Loucy (cell line): ENCODE results near the gene DUSP22.

Experiments
- H2AFZ ChIP-seq: fragments of 200-600 bp; sonication (generic); 2 replicates; pipeline ENCODE4 v1.6.0; 2016; ENCODE audit warnings: antibody characterized with exemption, mild to moderate bottlenecking, low read length, moderate library complexity
- H3F3A ChIP-seq: fragments of 200-600 bp; 2 replicates; pipeline ENCODE4 v1.6.0; 2016; ENCODE audit warnings: antibody characterized with exemption, low read depth, mild to moderate bottlenecking
- H3K27me3 ChIP-seq: fragments of 200-600 bp; sonication (generic); 2 replicates; pipeline ENCODE4 v1.6.1; 2014; ENCODE audit warnings: low read length, mild to moderate bottlenecking; ENCODE audit not compliant: insufficient read depth, poor library complexity, severe bottlenecking
- H3K36me3 ChIP-seq: fragments of 200-600 bp; sonication (generic); 2 replicates; pipeline ENCODE4 v1.6.1; 2016; ENCODE audit warnings: low read length; ENCODE audit not compliant: insufficient read depth
- H3K4me1 ChIP-seq: fragments of 200-600 bp; sonication (generic); 2 replicates; pipeline ENCODE4 v1.5.1; 2014; ENCODE audit warnings: low read length, mild to moderate bottlenecking; ENCODE audit not compliant: insufficient read depth, poor library complexity, severe bottlenecking
- H3K4me2 ChIP-seq: fragments of 200-600 bp; sonication (generic); 2 replicates; pipeline ENCODE4 v1.6.0; 2014; ENCODE audit warnings: antibody characterized with exemption, low read length, low read depth, mild to moderate bottlenecking; ENCODE audit not compliant: poor library complexity, severe bottlenecking
- H3K4me3 ChIP-seq: fragments of 200-600 bp; sonication (generic); 2 replicates; pipeline ENCODE4 v1.5.1; 2014; ENCODE audit warnings: low read length, mild to moderate bottlenecking, mixed read lengths; ENCODE audit not compliant: poor library complexity, severe bottlenecking
- H3K79me2 ChIP-seq: fragments of 200-600 bp; sonication (generic); 2 replicates; pipeline ENCODE4 v1.6.1; 2014; ENCODE audit warnings: low read length; ENCODE audit not compliant: insufficient read depth
- H3K9ac ChIP-seq: fragments of 200-600 bp; sonication (generic); 2 replicates; pipeline ENCODE4 v1.6.0; 2014; ENCODE audit warnings: mild to moderate bottlenecking, low read depth, low read length, moderate library complexity; ENCODE audit not compliant: poor library complexity, severe bottlenecking
- H3K9me2 ChIP-seq: fragments of 200-600 bp; sonication (generic); replicated peaks from 2 replicates; pipeline ENCODE4 v1.6.1; 2016; ENCODE audit warnings: low read depth, low read length, mixed read lengths
- H3K9me3 ChIP-seq: fragments of 200-600 bp; sonication (generic); 2 replicates; pipeline ENCODE4 v1.6.1; 2014; ENCODE audit warnings: mild to moderate bottlenecking, antibody characterized with exemption, low read length, low read depth; ENCODE audit not compliant: insufficient read depth
- H4K20me1 ChIP-seq: fragments of 200-600 bp; sonication (generic); 2 replicates; pipeline ENCODE4 v1.6.0; 2014; ENCODE audit warnings: antibody characterized with exemption, low read length, mild to moderate bottlenecking; ENCODE audit not compliant: insufficient read depth, poor library complexity, severe bottlenecking
- EZH2phosphoT487 ChIP-seq: fragments of 200-600 bp; IDR thresholded peaks from 2 replicates; pipeline ENCODE4 v1.6.1; 2018; ENCODE audit warnings: antibody characterized with exemption, mild to moderate bottlenecking, moderate library complexity, borderline replicate concordance
- TF ChIP-seq, protein P1 (sequence below): fragments of 200-600 bp; sonication (generic); conservative IDR thresholded peaks from 2 replicates; pipeline ENCODE4 v1.5.1; 2014; ENCODE audit warnings: mild to moderate bottlenecking, antibody characterized with exemption, low read length

Gene DUSP22

DNA sequence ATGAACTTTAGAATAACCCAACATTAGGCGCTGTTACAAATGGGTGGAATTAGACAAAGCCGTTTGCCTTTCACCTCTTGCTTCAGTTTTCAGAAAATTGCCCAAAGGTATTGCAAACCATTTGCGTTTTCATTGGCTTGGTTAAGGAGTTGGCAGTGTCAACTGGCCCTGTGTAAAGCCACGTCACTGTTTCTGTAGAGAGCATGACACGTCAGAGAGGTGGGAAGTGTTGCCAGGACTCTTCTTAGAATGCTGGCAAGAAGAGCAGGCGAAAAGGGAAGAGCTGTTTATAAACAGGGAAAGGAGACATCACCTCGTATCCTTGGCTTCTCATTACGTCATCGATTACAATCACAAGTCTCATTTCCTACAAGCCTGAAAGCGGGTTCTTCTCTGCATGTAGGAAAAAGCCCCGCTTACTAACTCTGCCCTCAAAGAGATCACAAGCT, 95.0 kb downstream of the DUSP22 start:
- no peaks in the 10 kb centered on the region for H3F3A ChIP-seq
- TF ChIP-seq EZH2phosphoT487 = no peak
- TF ChIP-seq, protein P1, sequence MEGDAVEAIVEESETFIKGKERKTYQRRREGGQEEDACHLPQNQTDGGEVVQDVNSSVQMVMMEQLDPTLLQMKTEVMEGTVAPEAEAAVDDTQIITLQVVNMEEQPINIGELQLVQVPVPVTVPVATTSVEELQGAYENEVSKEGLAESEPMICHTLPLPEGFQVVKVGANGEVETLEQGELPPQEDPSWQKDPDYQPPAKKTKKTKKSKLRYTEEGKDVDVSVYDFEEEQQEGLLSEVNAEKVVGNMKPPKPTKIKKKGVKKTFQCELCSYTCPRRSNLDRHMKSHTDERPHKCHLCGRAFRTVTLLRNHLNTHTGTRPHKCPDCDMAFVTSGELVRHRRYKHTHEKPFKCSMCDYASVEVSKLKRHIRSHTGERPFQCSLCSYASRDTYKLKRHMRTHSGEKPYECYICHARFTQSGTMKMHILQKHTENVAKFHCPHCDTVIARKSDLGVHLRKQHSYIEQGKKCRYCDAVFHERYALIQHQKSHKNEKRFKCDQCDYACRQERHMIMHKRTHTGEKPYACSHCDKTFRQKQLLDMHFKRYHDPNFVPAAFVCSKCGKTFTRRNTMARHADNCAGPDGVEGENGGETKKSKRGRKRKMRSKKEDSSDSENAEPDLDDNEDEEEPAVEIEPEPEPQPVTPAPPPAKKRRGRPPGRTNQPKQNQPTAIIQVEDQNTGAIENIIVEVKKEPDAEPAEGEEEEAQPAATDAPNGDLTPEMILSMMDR = no peak
- H3K4me1 ChIP-seq = peaks cover 7% of the 10 kb centered on the region
- H3K36me3 ChIP-seq = no peaks in the 10 kb centered on the region
- no peaks in the 10 kb centered on the region for H3K9me2 ChIP-seq
- H2AFZ ChIP-seq = no peak overlapping the region
- no peak overlapping the region for H3K9ac ChIP-seq
- H3K4me3 ChIP-seq = no peak overlapping the region
- H4K20me1 ChIP-seq = no peaks in the 10 kb centered on the region
- no peaks in the 10 kb centered on the region for H3K9me3 ChIP-seq
- no peaks in the 10 kb centered on the region for H3K27me3 ChIP-seq
- no peak overlapping the region for H3K4me2 ChIP-seq
- no peaks in the 10 kb centered on the region for H3K79me2 ChIP-seq

DNA sequence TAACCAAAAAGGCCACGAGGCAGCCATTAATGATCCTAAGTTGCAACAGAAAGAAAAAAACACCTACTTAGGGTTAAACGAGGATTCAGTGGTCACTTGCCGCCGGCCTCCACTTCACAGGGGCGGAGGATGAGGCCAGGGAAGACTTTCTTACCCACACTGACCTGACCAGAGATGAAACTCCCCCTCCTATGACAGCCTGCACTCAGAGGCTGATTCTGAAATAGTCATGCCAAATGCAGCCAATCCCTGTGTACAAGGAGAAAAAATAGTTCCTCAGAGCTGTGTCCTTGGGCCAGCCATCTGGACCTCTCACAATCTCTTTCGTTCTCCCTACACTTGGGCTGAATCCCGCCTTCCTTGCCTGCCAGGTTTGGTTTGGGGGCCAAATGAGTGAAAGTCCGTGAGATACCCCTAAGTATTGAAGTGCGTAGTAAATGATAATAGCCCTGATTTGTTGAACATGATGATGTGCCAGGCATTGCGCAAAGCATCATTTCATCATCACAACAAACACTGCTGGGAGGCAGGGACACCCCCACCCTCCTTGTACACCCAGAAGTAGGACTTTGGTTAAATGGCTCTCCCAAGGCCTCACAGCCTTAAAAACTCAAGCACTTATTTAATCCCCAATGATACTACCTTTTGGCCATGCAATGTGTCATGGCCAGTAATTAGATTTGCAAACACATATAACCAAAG, 96.1 kb downstream of the DUSP22 start:
- no peaks in the 10 kb centered on the region for H4K20me1 ChIP-seq
- H3K27me3 ChIP-seq = no peaks in the 10 kb centered on the region
- H3K79me2 ChIP-seq = no peaks in the 10 kb centered on the region
- H3K9ac ChIP-seq = no peak overlapping the region
- H3K9me2 ChIP-seq = no peaks in the 10 kb centered on the region
- no peak overlapping the region for H3K4me3 ChIP-seq
- no peak overlapping the region for H2AFZ ChIP-seq
- H3K36me3 ChIP-seq = no peaks in the 10 kb centered on the region
- H3K9me3 ChIP-seq = no peaks in the 10 kb centered on the region
- H3K4me1 ChIP-seq = peaks cover 7% of the 10 kb centered on the region
- no peak overlapping the region for H3K4me2 ChIP-seq
- no peaks in the 10 kb centered on the region for H3F3A ChIP-seq
- TF ChIP-seq, protein P1 = no peak
- TF ChIP-seq EZH2phosphoT487 = no peak

DNA sequence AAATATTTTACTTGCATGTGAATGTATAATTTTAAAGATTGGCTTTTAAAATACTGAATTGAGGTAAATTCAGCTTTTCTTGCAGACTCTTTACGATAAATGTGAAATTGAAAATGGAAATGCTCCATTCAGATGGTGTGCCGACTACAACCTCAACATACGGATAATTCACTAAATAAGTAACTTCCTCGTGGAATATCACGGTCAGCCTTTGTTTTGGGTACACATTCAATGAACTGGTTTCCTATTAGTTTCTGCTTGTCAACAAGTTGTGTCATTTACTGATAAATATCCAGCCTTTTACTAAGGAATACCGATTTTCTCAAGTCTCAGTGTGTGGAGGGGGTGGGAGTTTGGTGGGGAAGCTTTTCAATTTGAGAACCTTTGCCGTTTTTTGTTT, 96.9 kb downstream of the DUSP22 start:
- no peaks in the 10 kb centered on the region for H3K9me2 ChIP-seq
- H3K79me2 ChIP-seq = no peaks in the 10 kb centered on the region
- no peaks in the 10 kb centered on the region for H4K20me1 ChIP-seq
- H3K9ac ChIP-seq = no peak overlapping the region
- no peak overlapping the region for H2AFZ ChIP-seq
- H3K4me3 ChIP-seq = no peak overlapping the region
- H3K36me3 ChIP-seq = no peaks in the 10 kb centered on the region
- H3K27me3 ChIP-seq = no peaks in the 10 kb centered on the region
- no peak for TF ChIP-seq EZH2phosphoT487
- TF ChIP-seq, protein P1 = no peak
- H3K9me3 ChIP-seq = no peaks in the 10 kb centered on the region
- H3K4me2 ChIP-seq = no peak overlapping the region
- H3F3A ChIP-seq = no peaks in the 10 kb centered on the region
- peaks cover 6% of the 10 kb centered on the region for H3K4me1 ChIP-seq
